HFFc6 (cell line): ENCODE results near the gene TMEM135. TPM values are rescaled to one million over a fixed set of nuclear protein-coding genes. Genes with fewer than 3 reads are reported as not detected.

Experiments
- DNase-seq: peaks from one replicate; pipeline ENCODE4 v3.0.0-alpha.2; 2018
- H3K27ac Mint-ChIP-seq: 2 replicates; pipeline ENCODE4 v1.8.0; 2020; ENCODE audit warnings: mild to moderate bottlenecking, mixed read lengths
- H3K27me3 Mint-ChIP-seq: 2 replicates; pipeline ENCODE4 v1.8.0; 2021; ENCODE audit warnings: mild to moderate bottlenecking, moderate library complexity, mixed read lengths; ENCODE audit not compliant: insufficient read depth
- H3K36me3 Mint-ChIP-seq: 2 replicates; pipeline ENCODE4 v1.8.0; 2021; ENCODE audit warnings: low read depth, mixed read lengths
- H3K4me1 Mint-ChIP-seq: 2 replicates; pipeline ENCODE4 v1.8.0; 2020; ENCODE audit warnings: low read depth, mixed read lengths
- H3K4me3 Mint-ChIP-seq: 2 replicates; pipeline ENCODE4 v1.8.0; 2020; ENCODE audit warnings: mild to moderate bottlenecking, moderate library complexity, mixed read lengths
- H3K9me3 Mint-ChIP-seq: 2 replicates; pipeline ENCODE4 v1.8.0; 2020; ENCODE audit warnings: mild to moderate bottlenecking, mixed read lengths
- CTCF ChIP-seq: fragments of 200-600 bp; sonication (generic); IDR thresholded peaks from 2 replicates; pipeline ENCODE4 v1.5.0; 2021; ENCODE audit warnings: antibody characterized with exemption, mild to moderate bottlenecking
- total RNA-seq, 6 experiments: library from RNA; stranded (reverse); fragmentation: NEBNext Ultra II Directional; extraction: Animal tissue kit (Norgen Biotek cat#: 25700); gene quantifications; 2 replicates in 1 of 6; 3 replicates in 5 of 6; pipeline ENCODE4 v1.2.3, GENCODE V29; 2021

The TMEM135 gene
- total RNA-seq, 6 experiments from 2014 or later = 13.1 to 28.3 (median 20.5) TPM

GRCh38 chr11:87198266-87198881 is 160.6 kb downstream of the TMEM135 start:
- TF ChIP-seq CTCF = no peak
- DNase-seq = no peak
- no peak overlapping the region for H3K27ac Mint-ChIP-seq

GRCh38 chr11:87201376-87201775 is 163.6 kb downstream of the TMEM135 start:
- peaks cover 14% of the 10 kb centered on the region for H3K4me1 Mint-ChIP-seq

More at GRCh38 chr11:87198266-87198881, 160.6 kb downstream of the TMEM135 start:
- peaks cover 17% of the 10 kb centered on the region for H3K4me1 Mint-ChIP-seq
- no peaks in the 10 kb centered on the region for H3K9me3 Mint-ChIP-seq
- H3K4me3 Mint-ChIP-seq = no peak overlapping the region
- H3K27me3 Mint-ChIP-seq = no peaks in the 10 kb centered on the region
- no peaks in the 10 kb centered on the region for H3K36me3 Mint-ChIP-seq

GRCh38 chr11:87203907-87204602 is 166.3 kb downstream of the TMEM135 start:
- H3K4me1 Mint-ChIP-seq = no peaks in the 10 kb centered on the region
- no peak overlapping the region for H3K27ac Mint-ChIP-seq
- no peaks in the 10 kb centered on the region for H3K9me3 Mint-ChIP-seq
- no peaks in the 10 kb centered on the region for H3K27me3 Mint-ChIP-seq
- no peak for TF ChIP-seq CTCF
- H3K36me3 Mint-ChIP-seq = peaks cover 11% of the 10 kb centered on the region
- no peak overlapping the region for H3K4me3 Mint-ChIP-seq
- DNase-seq = no peak

More at GRCh38 chr11:87201376-87201775, 163.6 kb downstream of the TMEM135 start:
- H3K27ac Mint-ChIP-seq = no peak overlapping the region
- TF ChIP-seq CTCF = no peak
- no peaks in the 10 kb centered on the region for H3K27me3 Mint-ChIP-seq
- H3K36me3 Mint-ChIP-seq = no peaks in the 10 kb centered on the region
- H3K9me3 Mint-ChIP-seq = no peaks in the 10 kb centered on the region
- no peak for DNase-seq
- no peak overlapping the region for H3K4me3 Mint-ChIP-seq

- H3K4me3 Mint-ChIP-seq = no peak overlapping the region
- H3K4me1 Mint-ChIP-seq = peaks cover 18% of the 10 kb centered on the region
- peaks cover 4% of the 10 kb centered on the region; the same call in 1 of the 2 replicates for H3K9me3 Mint-ChIP-seq
- H3K36me3 Mint-ChIP-seq = peaks cover 12% of the 10 kb centered on the region
- H3K27me3 Mint-ChIP-seq = no peaks in the 10 kb centered on the region; the same call in 1 of the 2 replicates
- DNase-seq = no peak
- no peak for TF ChIP-seq CTCF
- no peak overlapping the region; the same call in 1 of the 2 replicates for H3K27ac Mint-ChIP-seq
Observed at GRCh38 chr11:87212891-87213290, 175.2 kb downstream of the TMEM135 start.

- Mint-ChIP-seq H3K27me3 (no peaks in the 10 kb centered on the region; the same call in 1 of the 2 replicates), H3K4me1 (peaks cover 18% of the 10 kb centered on the region), H3K9me3 (peaks cover 4% of the 10 kb centered on the region; the same call in 1 of the 2 replicates), H3K27ac (no peak overlapping the region), H3K4me3 (no peak overlapping the region), H3K36me3 (peaks cover 7% of the 10 kb centered on the region)
- TF ChIP-seq CTCF = no peak
- no peak for DNase-seq
Observed at GRCh38 chr11:87213444-87213843, 175.7 kb downstream of the TMEM135 start.
